NCI-H128 (cell line): ENCODE measurements around the gene WIPF1.
"Not testable (repeated sequence)": the region's sequence is repeated elsewhere in the genome, so short reads cannot be mapped to it uniquely, and the experiment has no call there.

Experiments used
- DNase-seq: peaks from one replicate; lab custom pipeline; 2025; ENCODE audit not compliant: unreplicated experiment; lab: John Stamatoyannopoulos, UW

Gene WIPF1

GRCh38 chr2:174574657-174575056 is 22.9 kb downstream of the WIPF1 start:
- no peak for DNase-seq

GRCh38 chr2:174573621-174574081 is 24.0 kb downstream of the WIPF1 start:
- no peak for DNase-seq

GRCh38 chr2:174572556-174572955 is 25.0 kb downstream of the WIPF1 start:
- DNase-seq, result no peak

- no peak for DNase-seq
Measured at GRCh38 chr2:174571669-174572323, 25.8 kb downstream of the WIPF1 start.

- DNase-seq, result no peak
Measured at GRCh38 chr2:174570318-174570958, 27.2 kb downstream of the WIPF1 start.

GRCh38 chr2:174569678-174570077 is 27.9 kb downstream of the WIPF1 start:
- no peak for DNase-seq

- DNase-seq, result no peak
Measured at GRCh38 chr2:174568425-174568824, 29.2 kb downstream of the WIPF1 start.

- no peak for DNase-seq
Measured at GRCh38 chr2:174566871-174567270, 30.7 kb downstream of the WIPF1 start.

GRCh38 chr2:174563530-174564282 is 33.9 kb downstream of the WIPF1 start:
- DNase-seq, result no peak

- DNase-seq, result no peak
Measured at GRCh38 chr2:174561972-174562370, 35.6 kb downstream of the WIPF1 start.

- no peak for DNase-seq
Measured at GRCh38 chr2:174561283-174561971, 36.2 kb downstream of the WIPF1 start.

- DNase-seq, result no peak
Measured at GRCh38 chr2:174560737-174561136, 36.9 kb downstream of the WIPF1 start.

- DNase-seq, result no peak
Measured at GRCh38 chr2:174555998-174556397, 41.6 kb downstream of the WIPF1 start.

- no peak for DNase-seq
Measured at GRCh38 chr2:174554529-174555150, 43.0 kb downstream of the WIPF1 start.

- no peak for DNase-seq
Measured at GRCh38 chr2:174553811-174554493, 43.7 kb downstream of the WIPF1 start.

- no peak for DNase-seq
Measured at GRCh38 chr2:174552880-174553279, 44.7 kb downstream of the WIPF1 start.

GRCh38 chr2:174551697-174552096 is 45.9 kb downstream of the WIPF1 start:
- no peak for DNase-seq

GRCh38 chr2:174548646-174549045 is 49.0 kb downstream of the WIPF1 start:
- DNase-seq, result not testable (repeated sequence)

GRCh38 chr2:174548021-174548420 is 49.6 kb downstream of the WIPF1 start:
- DNase-seq, result not testable (repeated sequence)
